NCI-H1417 treated with DMSO at 0.1 percent for 48 hours (cell line): Measurements from ENCODE around the gene RAB5B.
"Not testable (repeated sequence)": the region's sequence is repeated elsewhere in the genome, so short reads cannot be mapped to it uniquely, and the experiment has no call there.

Experiments
- DNase-seq: peaks from one replicate; lab custom pipeline; 2025; lab: John Stamatoyannopoulos, UW

RAB5B gene

GRCh38 chr12:55942055-55942454, 31.8 kb upstream of the RAB5B start:
- DNase-seq, result no peak

- no peak for DNase-seq
Measured at GRCh38 chr12:55942577-55943136, 31.2 kb upstream of the RAB5B start.

GRCh38 chr12:55946553-55946952, 27.3 kb upstream of the RAB5B start:
- DNase-seq, result no peak

- no peak for DNase-seq
Measured at GRCh38 chr12:55955344-55955743, 18.5 kb upstream of the RAB5B start.

DNA sequence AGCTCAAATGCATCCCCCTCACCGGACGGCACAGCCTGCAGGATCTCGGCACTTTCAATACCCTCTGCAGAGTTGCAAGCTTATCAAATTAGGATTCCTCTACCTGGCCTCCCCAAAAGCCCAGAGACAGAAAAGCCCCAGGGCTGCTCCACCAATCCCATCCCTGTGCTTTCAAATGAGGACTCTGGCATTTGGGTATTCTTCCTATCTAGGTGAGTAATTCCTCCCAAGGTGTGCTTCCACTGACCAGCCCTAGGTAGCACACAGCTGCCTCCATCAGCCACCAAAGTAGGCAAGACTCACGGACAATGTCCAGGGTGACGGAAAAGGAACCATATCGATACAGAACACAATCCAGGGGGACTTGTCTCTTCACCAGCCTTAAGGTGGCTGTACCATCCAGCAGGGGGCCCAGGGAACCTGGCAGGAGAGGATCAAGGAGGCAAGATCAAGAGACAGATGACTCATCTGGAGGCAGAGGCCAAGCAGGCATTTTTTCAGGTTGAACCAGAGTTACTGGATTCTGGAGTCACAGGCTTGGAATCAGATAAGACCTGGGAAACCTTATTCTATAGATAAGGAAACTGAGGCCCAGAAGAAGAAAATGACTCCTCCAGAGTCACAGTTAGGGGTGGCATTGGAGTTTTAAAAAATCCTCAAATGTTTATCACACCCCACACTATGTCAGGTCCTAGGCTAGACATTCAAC, 17.9 kb upstream of the RAB5B start:
- DNase-seq, result no peak

DNA sequence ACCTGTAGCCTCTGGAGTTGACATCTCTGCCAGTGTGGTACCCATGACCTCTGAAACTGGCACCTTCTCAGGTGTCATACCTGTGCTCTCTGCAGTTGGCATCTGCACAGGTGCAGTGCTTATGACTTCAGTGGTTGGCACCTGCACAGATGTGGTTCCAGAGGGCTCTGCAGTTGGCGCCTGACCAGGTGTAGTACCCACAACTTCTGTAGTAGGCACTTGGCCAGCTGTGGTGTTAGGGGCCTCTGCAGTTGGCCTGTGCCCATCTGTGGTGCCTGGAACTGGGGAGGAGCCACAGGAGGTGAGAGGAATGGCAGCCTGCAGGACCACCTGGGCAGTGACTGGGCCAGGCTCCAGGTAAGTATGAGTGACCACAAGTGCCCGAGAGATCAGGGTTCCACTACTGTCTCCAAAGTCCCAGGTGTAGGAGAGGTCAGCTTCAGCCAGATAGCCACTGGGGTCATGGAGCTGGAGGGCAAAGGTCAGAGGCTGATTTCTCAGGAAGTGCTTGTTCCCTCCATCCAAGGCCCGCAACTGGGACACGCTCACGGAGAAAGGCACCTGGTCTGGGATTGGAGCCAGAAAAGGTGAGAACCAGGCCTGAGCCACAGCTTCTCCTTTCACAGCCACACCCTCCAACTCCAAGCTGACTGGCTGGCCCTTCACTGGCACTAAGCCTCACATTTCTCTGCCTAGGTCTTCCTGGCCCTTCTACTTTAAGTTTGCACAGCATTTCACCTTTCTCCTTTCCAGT, 16.6 kb upstream of the RAB5B start:
- DNase-seq, result no peak

DNA sequence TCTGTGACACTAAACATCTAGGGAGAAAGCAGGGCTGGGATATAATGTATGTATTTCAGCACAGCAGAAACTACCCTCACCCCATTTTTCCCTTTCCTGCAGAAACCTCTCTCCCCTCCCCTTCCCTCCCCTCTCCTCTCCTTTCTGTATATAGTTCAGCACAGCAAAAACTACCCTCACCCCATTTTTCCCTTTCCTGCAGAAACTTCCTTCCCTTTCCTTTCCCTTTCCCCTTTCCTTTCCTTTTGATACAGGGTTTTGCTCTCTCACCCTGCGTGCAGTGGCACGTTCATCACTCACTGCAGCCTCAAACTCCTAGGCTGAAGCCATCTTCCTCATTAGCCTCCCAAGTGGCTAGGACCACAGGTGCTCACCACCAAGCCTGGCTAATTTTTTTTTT, 10.1 kb upstream of the RAB5B start:
- DNase-seq, result no peak

DNA sequence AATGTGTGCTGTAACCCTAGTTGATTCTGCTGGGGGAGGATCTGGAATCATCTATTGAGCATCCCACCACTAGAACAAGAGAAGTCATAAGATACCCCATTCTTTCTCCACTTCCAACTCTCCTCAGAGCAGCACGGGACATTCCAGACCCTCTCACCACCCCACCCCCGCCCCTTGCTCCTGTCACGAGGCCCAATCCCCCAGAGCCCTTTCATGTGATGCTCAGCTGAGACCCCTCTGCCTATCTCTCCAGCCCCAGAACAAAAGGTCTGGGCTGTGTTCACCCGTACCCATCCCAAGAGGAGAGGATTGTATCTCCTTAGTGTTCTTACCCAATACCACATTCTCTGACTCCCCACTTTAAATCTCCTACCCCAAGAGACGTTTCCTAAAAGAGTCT, 8.6 kb upstream of the RAB5B start:
- no peak for DNase-seq

- no peak for DNase-seq
Measured at GRCh38 chr12:55965941-55966407, 7.9 kb upstream of the RAB5B start, which contains the start of gene PMEL. Gene PMEL, minus strand, starts transcription at chr12:55966042. Its CDS starts 31 bp downstream, at chr12:55966011.

- DNase-seq, result peak; percentile 48
Measured at GRCh38 chr12:55966408-55967281, 7.2 kb upstream of the RAB5B start, which contains the start of gene CDK2. Gene CDK2, plus strand, starts transcription at chr12:55966830. Its CDS starts 179 bp downstream, at chr12:55967009.

GRCh38 chr12:55969356-55969755, 4.5 kb upstream of the RAB5B start:
- no peak for DNase-seq

DNA sequence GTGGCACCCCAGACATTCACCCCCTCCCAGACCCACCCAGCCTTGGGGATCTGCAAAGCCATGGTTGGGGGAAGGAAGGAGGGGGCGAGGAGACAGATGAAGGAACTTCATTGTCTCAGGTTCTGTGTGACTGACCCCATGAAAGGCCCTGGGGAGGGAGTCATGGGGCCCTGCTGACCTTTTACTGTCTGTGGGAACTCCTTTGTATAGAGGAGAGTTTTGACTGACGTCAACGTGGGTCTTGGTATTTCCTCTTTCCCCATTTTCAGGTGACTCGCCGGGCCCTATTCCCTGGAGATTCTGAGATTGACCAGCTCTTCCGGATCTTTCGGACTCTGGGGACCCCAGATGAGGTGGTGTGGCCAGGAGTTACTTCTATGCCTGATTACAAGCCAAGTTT, 3.1 kb upstream of the RAB5B start:
- DNase-seq, result no peak

- no peak for DNase-seq
Measured at GRCh38 chr12:55972042-55972441, 1.8 kb upstream of the RAB5B start.

DNA sequence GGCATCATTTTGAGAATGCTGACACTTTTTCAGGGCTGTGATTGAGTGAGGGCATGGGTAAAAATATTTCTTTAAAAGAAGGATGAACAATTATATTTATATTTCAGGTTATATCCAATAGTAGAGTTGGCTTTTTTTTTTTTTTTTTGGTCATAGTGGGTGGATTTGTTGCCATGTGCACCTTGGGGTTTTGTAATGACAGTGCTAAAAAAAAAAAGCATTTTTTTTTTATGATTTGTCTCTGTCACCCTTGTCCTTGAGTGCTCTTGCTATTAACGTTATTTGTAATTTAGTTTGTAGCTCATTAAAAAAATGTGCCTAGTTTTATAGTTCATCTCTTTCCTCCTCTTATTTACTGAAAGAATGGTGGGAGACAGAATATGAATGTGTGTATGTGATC, 1.4 kb upstream of the RAB5B start:
- no peak for DNase-seq

DNA sequence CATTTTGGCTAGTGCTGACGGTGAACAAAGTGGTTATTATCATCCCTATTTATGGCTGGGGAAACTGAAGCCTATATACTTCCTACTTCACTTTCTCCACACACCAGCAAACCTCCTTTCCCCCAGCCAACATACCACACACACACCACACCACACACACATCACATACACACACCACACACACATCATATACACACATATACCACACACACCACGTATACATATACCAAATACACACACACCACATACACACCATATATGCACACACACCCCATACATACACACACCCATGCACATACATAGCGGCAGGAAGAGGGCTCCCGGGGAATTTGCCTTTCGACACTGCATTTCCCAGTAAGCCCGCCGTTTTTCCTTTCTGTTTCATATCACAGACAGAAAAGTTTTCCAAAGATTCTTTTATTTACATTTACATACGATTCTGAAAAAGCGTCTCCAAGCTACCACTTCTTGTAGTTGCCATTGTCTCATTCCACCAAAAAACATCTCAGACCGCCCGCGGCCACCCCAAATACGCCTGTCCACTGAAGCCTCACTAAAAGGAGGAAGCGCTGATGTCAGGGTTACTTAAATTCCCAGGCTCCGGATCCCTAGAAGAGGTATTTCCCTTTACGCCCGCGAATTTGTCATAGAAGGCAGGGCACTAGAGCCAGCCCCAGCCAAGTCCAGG, 823 bp upstream of the RAB5B start:
- no peak for DNase-seq

DNA sequence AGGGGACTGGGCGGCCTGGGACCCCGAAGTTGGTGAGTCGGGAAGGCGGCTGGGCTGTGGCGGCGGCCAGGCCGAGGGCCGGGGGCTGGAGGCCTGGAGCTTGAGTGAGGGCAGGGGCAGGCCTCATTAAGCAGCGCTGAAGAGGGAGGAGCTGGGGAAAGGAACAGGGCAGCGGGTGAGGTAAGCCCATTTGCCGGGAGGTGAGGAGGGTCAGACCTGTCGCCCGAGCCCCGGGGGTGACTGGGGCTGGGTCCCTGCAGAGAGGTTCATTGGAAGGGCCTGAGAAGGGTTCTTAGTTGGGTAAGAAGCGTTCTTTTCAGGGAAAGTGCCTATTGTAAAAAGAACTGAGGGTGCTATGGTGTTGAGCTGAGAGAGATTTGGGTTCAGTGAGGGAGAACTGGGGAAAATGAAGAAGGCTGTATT, 441 bp downstream of the RAB5B start:
- no peak for DNase-seq

- no peak for DNase-seq
Measured at GRCh38 chr12:55978393-55978792, 4.5 kb downstream of the RAB5B start.

DNA sequence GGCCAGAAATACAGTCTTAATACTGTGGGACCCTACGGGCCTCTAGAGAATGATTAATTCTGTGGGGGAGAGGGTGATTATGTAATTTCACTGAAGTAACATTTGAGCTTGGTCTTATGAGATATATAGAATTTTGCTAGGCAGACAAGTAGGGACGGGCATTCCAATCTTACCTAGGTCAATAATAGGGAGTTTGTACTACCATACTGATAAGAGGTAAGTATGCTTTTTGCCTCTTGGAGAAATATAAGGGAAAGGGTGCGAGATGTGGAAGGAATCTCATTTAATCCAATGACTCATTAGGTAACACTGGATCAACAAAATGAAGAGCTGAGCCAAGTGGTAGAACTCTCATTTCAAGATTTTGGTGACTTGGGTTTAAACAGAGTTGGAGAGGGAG, 5.2 kb downstream of the RAB5B start:
- no peak for DNase-seq

- not testable (repeated sequence) for DNase-seq
Measured at GRCh38 chr12:55981882-55982281, 8.0 kb downstream of the RAB5B start.

- DNase-seq, result no peak
Measured at GRCh38 chr12:55982319-55982936, 8.6 kb downstream of the RAB5B start.
